ENCODE data around the gene NFATC4. TPM values are rescaled to one million over a fixed set of nuclear protein-coding genes. Genes with fewer than 3 reads are reported as not detected.

The NFATC4 gene
- total RNA-seq, 1 experiment from 2014 or later: 7.6 TPM

DNA sequence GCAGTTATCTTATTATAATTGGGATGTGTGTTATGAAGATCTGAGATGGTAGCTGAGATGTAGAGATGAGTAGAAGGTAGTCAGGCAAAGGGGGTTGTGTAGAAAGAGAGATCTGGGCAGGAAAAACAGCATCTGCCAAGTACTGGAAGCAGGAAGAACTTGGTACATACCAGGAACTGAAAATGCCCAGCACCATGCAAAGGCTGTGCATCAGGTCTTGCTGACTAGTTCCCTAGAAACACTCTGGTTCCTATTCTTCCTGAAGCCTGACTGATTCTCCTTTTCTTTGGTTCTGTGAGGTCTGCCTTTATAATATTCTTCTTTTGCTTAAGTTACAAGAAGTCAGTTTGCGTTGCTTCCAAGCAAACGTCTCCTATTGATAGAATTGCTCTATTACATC, 6.7 kb upstream of the NFATC4 start:
- intact Hi-C loops (cut with micrococcal nuclease): no loop called here
- H3K9me3 ChIP-seq (ENCODE audit: control insufficient read depth in 1 of 2, insufficient read depth in 1 of 2, low read depth in 1 of 2, low read length in 2 of 2): no peaks in the 10 kb centered on the region
- ChIA-PET POLR2A (interaction anchor here (1.1 kb wide), 2 partner anchors 24 to 75 kb away, joined by 3 read pairs; no protein-coding TSS in a partner anchor), RAD21 (ENCODE audit: low non-redundant PET in 1 of 2, low total read pairs in 2 of 2, uncharacterized antibody in 2 of 2, unreplicated experiment in 2 of 2) (no interaction called here), CTCF (interaction anchor here (1.5 to 2.8 kb wide), 2 partner anchors 28 to 70 kb away, joined by 8 to 12 read pairs; no protein-coding TSS in a partner anchor)
- peaks cover 7 to 16% of the 10 kb centered on the region in 2 experiments for H3K4me1 ChIP-seq (ENCODE audit: control insufficient read depth in 1 of 2, insufficient read depth in 2 of 2, low read length in 2 of 2)
- H3K27ac ChIP-seq (ENCODE audit: low read depth, low read length): no peak overlapping the region
- no peak overlapping the region for H3K4me2 ChIP-seq (ENCODE audit: low read length)
- no peaks in the 10 kb centered on the region for H3K27me3 ChIP-seq (ENCODE audit: insufficient read depth, low read length)
- no peak overlapping the region for H3K4me3 ChIP-seq (replicated peaks in 1 of 2; ENCODE audit: low read depth in 1 of 2, low read length in 2 of 2)
- no peak overlapping the region for H3K9ac ChIP-seq (ENCODE audit: low read length)
- DNase-seq (ENCODE audit: low read depth, low spot score): no peak
- H3K79me2 ChIP-seq (ENCODE audit: insufficient read depth, low read length): no peaks in the 10 kb centered on the region
- H4K20me1 ChIP-seq (ENCODE audit: insufficient read depth): no peaks in the 10 kb centered on the region
- BruUV-seq (replicated peaks): no TSS peak
- no peak for ATAC-seq
- no peaks in the 10 kb centered on the region for H3K9me2 ChIP-seq (ENCODE audit: insufficient read depth)
- no peaks in the 10 kb centered on the region for H3K36me3 ChIP-seq (ENCODE audit: control insufficient read depth in 1 of 2, insufficient read depth in 2 of 2, low read length in 2 of 2)
- TF ChIP-seq, protein P1, sequence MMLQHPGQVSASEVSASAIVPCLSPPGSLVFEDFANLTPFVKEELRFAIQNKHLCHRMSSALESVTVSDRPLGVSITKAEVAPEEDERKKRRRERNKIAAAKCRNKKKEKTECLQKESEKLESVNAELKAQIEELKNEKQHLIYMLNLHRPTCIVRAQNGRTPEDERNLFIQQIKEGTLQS (IDR thresholded peaks at IDR 0.05): no peak
- no peak overlapping the region for H2AFZ ChIP-seq (ENCODE audit: low read depth, low read length, poor library complexity, severe bottlenecking)

GRCh38 chr14:24362241-24362960, 5.6 kb upstream of the NFATC4 start:
- Histone ChIP-seq H3K36me3 (ENCODE audit: control insufficient read depth in 1 of 2, insufficient read depth in 2 of 2, low read length in 2 of 2) (no peaks in the 10 kb centered on the region), H3K79me2 (ENCODE audit: insufficient read depth, low read length) (no peaks in the 10 kb centered on the region), H3K9ac (ENCODE audit: low read length) (no peak overlapping the region), H3K9me3 (ENCODE audit: control insufficient read depth in 1 of 2, insufficient read depth in 1 of 2, low read depth in 1 of 2, low read length in 2 of 2) (no peaks in the 10 kb centered on the region), H3K4me1 (ENCODE audit: control insufficient read depth in 1 of 2, insufficient read depth in 2 of 2, low read length in 2 of 2) (peaks cover 9 to 24% of the 10 kb centered on the region in 2 experiments), H3K27ac (ENCODE audit: low read depth, low read length) (no peak overlapping the region), H3K27me3 (ENCODE audit: insufficient read depth, low read length) (no peaks in the 10 kb centered on the region), H3K9me2 (ENCODE audit: insufficient read depth) (no peaks in the 10 kb centered on the region), H4K20me1 (ENCODE audit: insufficient read depth) (no peaks in the 10 kb centered on the region), H3K4me2 (ENCODE audit: low read length) (no peak overlapping the region), H3K4me3 (replicated peaks in 1 of 2; ENCODE audit: low read depth in 1 of 2, low read length in 2 of 2) (no peak overlapping the region), H2AFZ (ENCODE audit: low read depth, low read length, poor library complexity, severe bottlenecking) (no peak overlapping the region)
- TF ChIP-seq, protein P2, sequence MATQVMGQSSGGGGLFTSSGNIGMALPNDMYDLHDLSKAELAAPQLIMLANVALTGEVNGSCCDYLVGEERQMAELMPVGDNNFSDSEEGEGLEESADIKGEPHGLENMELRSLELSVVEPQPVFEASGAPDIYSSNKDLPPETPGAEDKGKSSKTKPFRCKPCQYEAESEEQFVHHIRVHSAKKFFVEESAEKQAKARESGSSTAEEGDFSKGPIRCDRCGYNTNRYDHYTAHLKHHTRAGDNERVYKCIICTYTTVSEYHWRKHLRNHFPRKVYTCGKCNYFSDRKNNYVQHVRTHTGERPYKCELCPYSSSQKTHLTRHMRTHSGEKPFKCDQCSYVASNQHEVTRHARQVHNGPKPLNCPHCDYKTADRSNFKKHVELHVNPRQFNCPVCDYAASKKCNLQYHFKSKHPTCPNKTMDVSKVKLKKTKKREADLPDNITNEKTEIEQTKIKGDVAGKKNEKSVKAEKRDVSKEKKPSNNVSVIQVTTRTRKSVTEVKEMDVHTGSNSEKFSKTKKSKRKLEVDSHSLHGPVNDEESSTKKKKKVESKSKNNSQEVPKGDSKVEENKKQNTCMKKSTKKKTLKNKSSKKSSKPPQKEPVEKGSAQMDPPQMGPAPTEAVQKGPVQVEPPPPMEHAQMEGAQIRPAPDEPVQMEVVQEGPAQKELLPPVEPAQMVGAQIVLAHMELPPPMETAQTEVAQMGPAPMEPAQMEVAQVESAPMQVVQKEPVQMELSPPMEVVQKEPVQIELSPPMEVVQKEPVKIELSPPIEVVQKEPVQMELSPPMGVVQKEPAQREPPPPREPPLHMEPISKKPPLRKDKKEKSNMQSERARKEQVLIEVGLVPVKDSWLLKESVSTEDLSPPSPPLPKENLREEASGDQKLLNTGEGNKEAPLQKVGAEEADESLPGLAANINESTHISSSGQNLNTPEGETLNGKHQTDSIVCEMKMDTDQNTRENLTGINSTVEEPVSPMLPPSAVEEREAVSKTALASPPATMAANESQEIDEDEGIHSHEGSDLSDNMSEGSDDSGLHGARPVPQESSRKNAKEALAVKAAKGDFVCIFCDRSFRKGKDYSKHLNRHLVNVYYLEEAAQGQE (IDR thresholded peaks at IDR 0.05; ENCODE audit: low read depth): no peak
- no peak for TF ChIP-seq EZH2phosphoT487 (IDR thresholded peaks at IDR 0.05; ENCODE audit: borderline replicate concordance)
- no peak for TF ChIP-seq EZH2 (IDR thresholded peaks at IDR 0.05)
- TF ChIP-seq ZNF274 (IDR thresholded peaks at IDR 0.05; ENCODE audit: low read depth, low read length): no peak
- TF ChIP-seq POLR2AphosphoS5 (IDR thresholded peaks at IDR 0.05; ENCODE audit: low read depth, low read length): no peak
- no peak for TF ChIP-seq ELF1 (IDR thresholded peaks at IDR 0.05; ENCODE audit: borderline replicate concordance, low read depth)
- TF ChIP-seq SIN3A (IDR thresholded peaks at IDR 0.05; ENCODE audit: low read depth): no peak
- TF ChIP-seq TCF7L2 (IDR thresholded peaks at IDR 0.05; ENCODE audit: borderline replicate concordance, extremely low read depth, insufficient read depth, insufficient read length): no peak
- TF ChIP-seq RAD21 (IDR thresholded peaks at IDR 0.05; ENCODE audit: low read depth): no peak
- TF ChIP-seq POLR2A (IDR thresholded peaks at IDR 0.05; ENCODE audit: borderline replicate concordance, extremely low read depth, insufficient read depth, insufficient read length): no peak
- TF ChIP-seq, protein P3, sequence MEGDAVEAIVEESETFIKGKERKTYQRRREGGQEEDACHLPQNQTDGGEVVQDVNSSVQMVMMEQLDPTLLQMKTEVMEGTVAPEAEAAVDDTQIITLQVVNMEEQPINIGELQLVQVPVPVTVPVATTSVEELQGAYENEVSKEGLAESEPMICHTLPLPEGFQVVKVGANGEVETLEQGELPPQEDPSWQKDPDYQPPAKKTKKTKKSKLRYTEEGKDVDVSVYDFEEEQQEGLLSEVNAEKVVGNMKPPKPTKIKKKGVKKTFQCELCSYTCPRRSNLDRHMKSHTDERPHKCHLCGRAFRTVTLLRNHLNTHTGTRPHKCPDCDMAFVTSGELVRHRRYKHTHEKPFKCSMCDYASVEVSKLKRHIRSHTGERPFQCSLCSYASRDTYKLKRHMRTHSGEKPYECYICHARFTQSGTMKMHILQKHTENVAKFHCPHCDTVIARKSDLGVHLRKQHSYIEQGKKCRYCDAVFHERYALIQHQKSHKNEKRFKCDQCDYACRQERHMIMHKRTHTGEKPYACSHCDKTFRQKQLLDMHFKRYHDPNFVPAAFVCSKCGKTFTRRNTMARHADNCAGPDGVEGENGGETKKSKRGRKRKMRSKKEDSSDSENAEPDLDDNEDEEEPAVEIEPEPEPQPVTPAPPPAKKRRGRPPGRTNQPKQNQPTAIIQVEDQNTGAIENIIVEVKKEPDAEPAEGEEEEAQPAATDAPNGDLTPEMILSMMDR (IDR thresholded peaks at IDR 0.05 in 2 of 3, conservative IDR thresholded peaks at IDR 0.05 in 1 of 3; ENCODE audit: borderline replicate concordance in 1 of 3, insufficient read depth in 1 of 3, low read depth in 2 of 3, low read length in 2 of 3): no peak
- TF ChIP-seq ZFX (IDR thresholded peaks at IDR 0.05): no peak
- intact Hi-C loops (cut with micrococcal nuclease): no loop called here
- BruUV-seq (replicated peaks): no TSS peak
- DNase-seq (ENCODE audit: low read depth, low spot score) (no peak), ATAC-seq (no peak)
- ChIA-PET CTCF (interaction anchor here (1.0 to 2.8 kb wide), 4 partner anchors 29 to 74 kb away, joined by 3 to 12 read pairs (median 6); no protein-coding TSS in a partner anchor), RAD21 (ENCODE audit: low non-redundant PET in 1 of 2, low total read pairs in 2 of 2, uncharacterized antibody in 2 of 2, unreplicated experiment in 2 of 2) (no interaction called here), POLR2A (interaction anchor here (1.1 kb wide), 2 partner anchors 23 to 73 kb away, joined by 3 read pairs; no protein-coding TSS in a partner anchor)
